Stimulated activated CD8-positive, alpha-beta memory T cell treated with anti-CD3 and anti-CD28 coated beads, Interleukin-15, amount 100 ng/mL, for 4 hours (primary cell): ENCODE results near the gene ZNF660.

ENCODE experiments used
- DNase-seq, 2 donors: peaks; one replicate each; pipeline ENCODE4 v3.0.0-alpha.2; 2020; ENCODE audit warnings: low read depth in 2 of 2

Gene ZNF660

DNA sequence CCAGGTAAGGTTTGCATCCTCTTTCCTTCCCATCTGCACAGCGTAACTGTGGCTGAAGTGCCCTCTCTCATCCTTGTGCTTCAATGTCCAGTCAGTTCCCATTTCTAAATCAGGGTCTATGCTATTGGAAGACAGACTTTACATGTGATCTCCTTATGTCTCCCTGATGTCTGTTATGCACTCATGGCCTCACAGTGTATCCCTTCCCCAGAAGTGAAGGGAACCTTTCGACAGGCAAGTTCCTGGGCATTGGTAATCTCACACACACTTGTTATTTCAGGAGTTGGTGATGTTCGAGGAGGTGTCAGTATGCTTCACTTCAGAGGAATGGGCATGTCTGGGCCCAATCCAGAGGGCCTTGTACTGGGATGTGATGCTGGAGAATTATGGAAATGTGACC is 47.4 kb downstream of the ZNF660 start:
- no peak for DNase-seq

DNA sequence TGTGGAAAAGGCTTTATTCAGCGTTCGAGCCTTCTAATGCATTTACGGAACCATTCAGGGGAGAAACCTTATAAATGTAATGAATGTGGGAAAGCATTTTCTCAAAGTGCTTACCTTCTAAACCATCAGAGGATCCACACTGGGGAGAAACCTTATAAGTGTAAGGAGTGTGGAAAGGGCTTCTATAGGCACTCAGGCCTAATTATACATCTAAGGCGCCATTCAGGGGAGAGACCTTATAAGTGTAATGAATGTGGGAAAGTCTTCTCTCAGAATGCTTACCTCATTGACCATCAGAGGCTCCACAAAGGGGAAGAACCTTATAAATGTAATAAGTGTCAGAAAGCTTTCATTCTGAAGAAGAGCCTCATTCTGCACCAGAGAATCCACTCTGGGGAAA is 57.6 kb downstream of the ZNF660 start:
- DNase-seq = no peak

DNA sequence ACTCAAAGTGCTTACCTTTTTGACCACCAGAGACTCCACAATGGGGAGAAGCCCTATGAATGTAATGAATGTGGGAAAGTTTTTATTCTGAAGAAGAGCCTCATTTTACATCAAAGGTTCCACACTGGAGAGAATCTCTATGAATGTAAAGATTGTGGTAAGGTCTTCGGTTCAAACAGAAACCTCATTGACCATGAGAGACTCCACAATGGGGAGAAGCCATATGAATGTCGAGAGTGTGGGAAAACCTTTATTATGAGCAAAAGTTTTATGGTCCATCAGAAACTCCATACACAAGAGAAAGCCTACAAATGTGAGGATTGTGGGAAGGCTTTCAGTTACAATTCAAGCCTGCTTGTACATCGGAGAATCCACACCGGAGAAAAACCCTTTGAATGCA is 58.3 kb downstream of the ZNF660 start:
- no peak for DNase-seq

DNA sequence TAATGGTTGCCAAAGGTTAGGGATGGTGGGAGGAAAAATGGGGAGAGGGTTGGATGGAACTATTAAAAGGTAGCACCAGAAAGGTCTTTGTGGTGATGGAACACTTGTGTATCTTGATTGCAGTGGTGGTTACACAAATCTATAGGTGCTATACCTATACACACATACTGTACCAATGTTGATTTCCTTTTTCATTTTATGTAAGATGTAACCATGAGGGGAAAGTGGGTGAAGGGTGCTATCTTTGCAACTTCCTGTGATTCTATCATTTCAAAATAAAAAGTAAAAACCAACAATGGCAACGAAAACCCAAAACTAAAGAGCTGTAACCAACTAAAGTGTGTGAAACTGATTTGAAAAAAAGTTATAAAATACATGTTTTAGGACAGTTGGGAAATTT is 63.0 kb downstream of the ZNF660 start:
- no peak for DNase-seq

DNA sequence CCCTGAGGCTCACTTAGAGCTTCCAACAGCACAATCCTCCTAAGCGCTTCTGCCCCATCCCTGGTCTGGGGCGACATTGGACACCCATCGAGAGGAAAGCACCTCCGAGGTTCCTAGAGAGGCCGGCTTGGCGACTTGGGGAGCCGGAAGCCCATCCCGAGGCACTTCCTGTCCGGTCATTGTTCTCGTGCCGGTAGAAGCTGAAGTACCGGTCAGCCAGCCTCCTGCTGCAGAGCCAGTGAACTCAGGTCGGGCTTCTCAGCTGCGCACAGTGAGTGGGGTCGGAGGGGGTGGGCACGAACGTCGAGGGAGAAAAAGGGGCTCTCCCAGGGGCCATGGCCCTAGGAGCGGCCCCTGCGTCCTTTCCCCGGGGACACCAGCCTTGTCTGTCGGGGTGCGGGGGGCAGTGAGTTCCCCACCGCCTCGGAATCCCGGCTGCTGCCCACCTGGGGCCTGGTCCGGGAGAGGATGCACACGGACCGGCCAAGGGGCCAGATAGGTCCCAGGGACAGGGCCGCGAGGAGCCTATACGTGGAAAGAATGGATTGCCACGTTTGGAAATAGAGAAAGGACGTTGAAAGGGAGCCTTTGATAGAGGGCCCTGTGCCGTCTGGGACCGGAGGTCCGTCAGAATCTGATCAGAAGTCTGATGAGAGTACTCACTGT is 63.9 kb downstream of the ZNF660 start, which contains the start of gene ZNF35:
ZNF35 (plus strand) TSS at position 169 of the 666 bp plus-strand sequence. CDS start 2,336 bp downstream, outside the sequence.
- DNase-seq = no peak
